HEK293T (cell line): ENCODE data around the gene FAM171A2.

Experiments used
- BHLHE40 ChIP-seq: fragments of 450-650 bp; IDR thresholded peaks from 2 replicates; pipeline ENCODE4 v1.6.1; 2016; ENCODE audit warnings: mild to moderate bottlenecking, moderate library complexity, borderline replicate concordance
- CTBP1 ChIP-seq: fragments of 450-650 bp; IDR thresholded peaks from 2 replicates; pipeline ENCODE4 v1.6.1; 2016; ENCODE audit warnings: borderline replicate concordance
- ELF4 ChIP-seq: fragments of 450-650 bp; IDR thresholded peaks from 2 replicates; pipeline ENCODE4 v1.6.1; 2017; ENCODE audit warnings: antibody characterized with exemption
- FOXA1 ChIP-seq: fragments of 450-650 bp; IDR thresholded peaks from 2 replicates; pipeline ENCODE4 v1.6.1; 2016; ENCODE audit warnings: mild to moderate bottlenecking
- FOXK2 ChIP-seq: fragments of 450-650 bp; IDR thresholded peaks from 2 replicates; pipeline ENCODE4 v1.6.1; 2016; ENCODE audit warnings: mild to moderate bottlenecking
- FOXM1 ChIP-seq: fragments of 450-650 bp; IDR thresholded peaks from 2 replicates; pipeline ENCODE4 v1.6.1; 2017; ENCODE audit warnings: mild to moderate bottlenecking, borderline replicate concordance
- HDGF ChIP-seq: fragments of 450-650 bp; IDR thresholded peaks from 2 replicates; pipeline ENCODE4 v1.6.1; 2017; ENCODE audit warnings: antibody characterized with exemption, borderline replicate concordance
- L3MBTL2 ChIP-seq: fragments of 450-650 bp; conservative IDR thresholded peaks from 2 replicates; pipeline ENCODE4 v1.6.1; 2016; ENCODE audit warnings: mild to moderate bottlenecking
- LEF1 ChIP-seq: fragments of 450-650 bp; IDR thresholded peaks from 2 replicates; pipeline ENCODE4 v1.6.1; 2017; ENCODE audit warnings: mild to moderate bottlenecking, borderline replicate concordance
- NFRKB ChIP-seq: fragments of 450-650 bp; IDR thresholded peaks from 2 replicates; pipeline ENCODE4 v1.6.1; 2016; ENCODE audit warnings: mild to moderate bottlenecking, moderate library complexity
- SP1 ChIP-seq: fragments of 450-650 bp; IDR thresholded peaks from 2 replicates; pipeline ENCODE4 v1.6.1; 2017
- SUZ12 ChIP-seq: fragments of 450-650 bp; IDR thresholded peaks from 2 replicates; pipeline ENCODE4 v1.6.1; 2016; ENCODE audit warnings: mild to moderate bottlenecking
- TARDBP ChIP-seq: fragments of 450-650 bp; IDR thresholded peaks from 2 replicates; pipeline ENCODE4 v1.6.1; 2016
- ZNF384 ChIP-seq: fragments of 450-650 bp; IDR thresholded peaks from 2 replicates; pipeline ENCODE4 v1.6.1; 2016

DNA sequence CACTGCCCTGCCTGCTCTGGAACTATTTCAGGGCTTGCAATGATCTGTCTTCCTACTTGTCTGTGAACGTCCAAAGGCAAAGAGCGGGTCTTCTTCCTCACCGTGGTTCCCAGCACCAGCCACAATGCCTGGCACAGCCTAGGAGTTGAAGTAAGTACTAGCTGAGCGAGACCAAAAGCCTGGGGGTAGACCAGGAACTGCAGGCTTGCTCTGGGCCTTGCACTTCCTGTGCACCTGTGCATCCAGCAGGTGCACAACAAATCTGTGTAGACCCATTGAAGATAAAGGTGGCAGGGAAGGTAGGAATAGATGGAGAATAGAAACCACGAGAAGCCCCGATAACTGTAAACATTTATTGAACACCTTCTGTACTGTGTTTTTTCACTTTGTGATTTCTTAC, 4.6 kb downstream of the FAM171A2 start:
- TF ChIP-seq L3MBTL2 (no peak), SP1 (no peak), LEF1 (no peak), NFRKB (no peak), HDGF (no peak), ZNF384 (no peak), SUZ12 (no peak), FOXM1 (no peak), FOXA1 (no peak), FOXK2 (no peak), TARDBP (no peak), CTBP1 (no peak), BHLHE40 (no peak), ELF4 (no peak)
